ENCODE results near the gene ACADL. TPM values are rescaled to one million over a fixed set of nuclear protein-coding genes. Genes with fewer than 3 reads are reported as not detected.

Gene ACADL
- total and polyA plus RNA-seq, 2 of the 8 experiments (the other 6 are each of a cell fraction or from before 2014, with no cell fraction given) = 0.11 to 0.34 TPM

- Histone ChIP-seq H3K4ac (replicated peaks; ENCODE audit: insufficient read length, low read depth, low read length) (no peak overlapping the region), H3K9ac (replicated peaks in 1 of 4; ENCODE audit: extremely low read depth in 1 of 4, low read depth in 3 of 4, low read length in 3 of 4) (no peak overlapping the region), H3K4me3 (ENCODE audit: extremely low read depth in 1 of 4, insufficient read depth in 2 of 4, low read depth in 3 of 4, low read length in 4 of 4) (no peak overlapping the region), H3K18ac (ENCODE audit: extremely low read depth, low read length) (no peak overlapping the region), H4K20me1 (replicated peaks in 1 of 2; ENCODE audit: control insufficient read depth in 1 of 2, insufficient read depth in 2 of 2, low read length in 2 of 2) (no peaks in the 10 kb centered on the region), H3K23me2 (ENCODE audit: low read depth, low read length) (no peaks in the 10 kb centered on the region; the same call in 1 of the 2 replicates), H2BK120ac (replicated peaks; ENCODE audit: low read depth, low read length) (no peak overlapping the region), H2AFZ (ENCODE audit: low read length) (no peak overlapping the region), H3K27me3 (replicated peaks in 1 of 4; ENCODE audit: control insufficient read depth in 3 of 4, extremely low read depth in 1 of 4, insufficient read depth in 3 of 4, low read length in 3 of 4) (peaks cover 0 to 1% (median 0%) of the 10 kb centered on the region in 4 experiments; a peak in 1 of 7 replicates), H3K79me1 (ENCODE audit: low read depth, low read length) (no peaks in the 10 kb centered on the region), H2BK5ac (ENCODE audit: low read depth, low read length) (no peak overlapping the region), H3K4me1 (replicated peaks in 1 of 4; ENCODE audit: control insufficient read depth in 3 of 4, insufficient read depth in 4 of 4, low read length in 3 of 4) (no peaks in the 10 kb centered on the region), H4K91ac (replicated peaks; ENCODE audit: insufficient read length, low read length) (no peak overlapping the region), H2BK12ac (ENCODE audit: low read depth, low read length) (no peak overlapping the region), H3K9me3 (ENCODE audit: insufficient read depth in 2 of 2, low read depth in 1 of 2, low read length in 1 of 2) (no peaks in the 10 kb centered on the region), H3K36me3 (ENCODE audit: control insufficient read depth in 2 of 4, insufficient read depth in 4 of 4, low read length in 3 of 4) (no peaks in the 10 kb centered on the region), H2BK20ac (ENCODE audit: low read length) (no peak overlapping the region), H2BK15ac (ENCODE audit: low read length) (no peak overlapping the region), H3K56ac (replicated peaks; ENCODE audit: insufficient read length, low read depth, low read length) (no peak overlapping the region), H3K4me2 (ENCODE audit: insufficient read depth in 1 of 2, low read depth in 2 of 2, low read length in 2 of 2) (no peak overlapping the region), H3K27ac (ENCODE audit: low read depth, low read length) (no peak overlapping the region), H4K5ac (ENCODE audit: insufficient read length, low read depth, low read length) (no peak overlapping the region), H2AK5ac (ENCODE audit: low read depth, low read length) (no peak overlapping the region), H3K14ac (ENCODE audit: insufficient read length) (no peak overlapping the region), H3K79me2 (ENCODE audit: control insufficient read depth in 1 of 2, insufficient read depth in 2 of 2, low read length in 2 of 2) (no peaks in the 10 kb centered on the region), H4K8ac (ENCODE audit: extremely low read depth, insufficient read depth, low read length) (no peak overlapping the region), H3K23ac (ENCODE audit: insufficient read length) (no peak overlapping the region)
- ChIA-PET CTCF (ENCODE audit: partially characterized antibody) (interaction anchor here (0.7 to 2.0 kb wide), 34 partner anchors 8 to 465 kb away, joined by 3 to 9 read pairs (median 4); no protein-coding TSS in a partner anchor), POLR2A (ENCODE audit: partially characterized antibody) (interaction anchor here (1.2 kb wide), 1 partner anchor 166 kb away, joined by 3 read pairs; no protein-coding TSS in a partner anchor)
- no peak for FAIRE-seq
- TF ChIP-seq RAD21 (IDR thresholded peaks at IDR 0.05 in 1 of 2, conservative IDR thresholded peaks at IDR 0.05 in 1 of 2; ENCODE audit: low read depth in 2 of 2, low read length in 2 of 2) (peak in 1 of 2 experiments; percentile 80), GABPA (IDR thresholded peaks at IDR 0.05; ENCODE audit: borderline replicate concordance, insufficient read depth, low read length) (no peak), CTCF (IDR thresholded peaks at IDR 0.05; ENCODE audit: control extremely low read depth in 1 of 3, insufficient read depth in 1 of 3, low read depth in 1 of 3, low read length in 3 of 3) (peak in 2 of 3 experiments; percentile 37 to 48; a peak in 2 of 4 replicates)
- no peak for DNase-seq (ENCODE audit: low read depth in 1 of 2, low spot score in 2 of 2)
These were observed 26.0 kb downstream of the ACADL start for GRCh38 chr2:210199186-210199765.

Measured in H1 (cell line).